Measurements from ENCODE around the gene PCBP3.
A peak's percentile ranks its signal among the peaks of the same experiment; 100 is the strongest.

Gene PCBP3

GRCh38 chr21:45918011-45918410 is 274.5 kb downstream of the PCBP3 start:
- DNase-seq: no peak

- DNase-seq: no peak
Measured at GRCh38 chr21:45918835-45919447, 275.4 kb downstream of the PCBP3 start.

DNA sequence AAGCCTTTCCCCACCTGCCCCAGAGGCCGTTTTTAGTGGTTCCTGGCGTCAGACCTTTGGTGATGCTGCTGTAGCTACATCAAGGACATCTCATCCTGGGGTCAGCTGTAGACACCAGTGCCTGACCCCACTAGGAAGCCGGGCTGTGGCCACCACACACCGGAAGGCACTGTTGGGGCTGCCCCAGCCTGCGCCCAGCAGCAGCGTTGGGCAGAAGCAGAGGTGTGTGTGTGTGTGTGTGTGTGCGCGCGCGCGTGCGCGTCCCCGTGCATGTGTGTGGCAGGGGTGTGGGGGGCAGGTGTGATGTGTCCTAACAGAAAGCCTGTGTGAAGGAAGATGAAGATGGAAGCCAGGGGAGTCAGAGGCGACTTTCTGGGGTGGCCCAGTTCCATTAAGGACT is 276.1 kb downstream of the PCBP3 start:
- DNase-seq: no peak

DNA sequence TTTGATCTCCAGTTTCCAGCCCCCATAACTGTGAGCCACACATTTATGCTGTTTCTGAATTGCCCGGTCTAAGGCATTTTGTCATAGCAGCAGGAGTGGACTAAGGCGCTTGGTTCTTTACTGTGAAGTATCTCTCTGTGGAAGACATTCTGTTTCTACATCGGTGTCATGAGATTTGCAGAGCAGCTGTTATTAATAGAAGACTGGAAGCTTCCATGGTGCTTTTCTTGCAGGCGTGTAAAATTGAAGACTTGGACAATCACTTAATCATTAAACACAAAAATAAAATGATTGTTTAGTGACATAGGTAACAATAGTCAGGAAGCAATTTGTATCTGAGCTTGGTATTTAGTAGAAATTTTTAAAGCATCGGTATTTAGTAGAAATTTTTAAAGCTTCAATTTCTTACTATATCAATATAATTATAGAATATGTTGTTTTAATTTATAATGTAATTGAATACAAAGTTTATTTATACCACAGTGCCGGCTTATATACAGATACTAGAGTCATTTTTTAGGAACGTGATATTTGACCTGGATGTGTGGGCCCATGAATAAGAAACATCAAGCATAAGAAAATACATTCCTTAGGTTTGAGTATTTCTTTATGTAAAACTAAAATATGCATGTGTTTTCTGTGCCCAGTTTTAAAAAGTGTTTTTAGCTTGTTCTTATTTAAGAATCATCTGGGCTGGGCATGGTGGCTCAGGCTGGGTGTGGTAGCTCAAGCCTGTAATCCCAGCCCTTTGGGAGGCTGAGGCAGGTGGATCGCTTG is 277.5 kb downstream of the PCBP3 start:
- no peak for DNase-seq

DNA sequence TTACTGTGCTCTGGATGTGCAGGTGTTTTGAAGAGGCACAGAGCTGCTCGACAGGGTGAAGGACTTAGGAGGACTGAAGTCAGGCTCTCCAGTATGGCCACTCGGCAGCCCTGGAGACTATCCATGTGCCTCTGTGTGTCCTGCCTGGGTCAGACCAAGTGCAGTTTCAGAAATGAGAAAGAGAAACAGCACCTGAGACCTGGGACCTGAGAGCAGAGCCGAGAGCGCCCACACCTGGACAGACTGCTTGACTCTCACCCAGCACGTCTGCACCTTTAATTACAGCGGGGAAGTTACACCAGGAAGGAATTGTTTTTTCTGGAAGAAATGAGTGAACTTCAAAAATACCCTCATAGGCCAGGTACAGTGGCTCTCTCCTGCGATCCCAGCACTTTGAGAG is 278.4 kb downstream of the PCBP3 start:
- no peak for DNase-seq

DNA sequence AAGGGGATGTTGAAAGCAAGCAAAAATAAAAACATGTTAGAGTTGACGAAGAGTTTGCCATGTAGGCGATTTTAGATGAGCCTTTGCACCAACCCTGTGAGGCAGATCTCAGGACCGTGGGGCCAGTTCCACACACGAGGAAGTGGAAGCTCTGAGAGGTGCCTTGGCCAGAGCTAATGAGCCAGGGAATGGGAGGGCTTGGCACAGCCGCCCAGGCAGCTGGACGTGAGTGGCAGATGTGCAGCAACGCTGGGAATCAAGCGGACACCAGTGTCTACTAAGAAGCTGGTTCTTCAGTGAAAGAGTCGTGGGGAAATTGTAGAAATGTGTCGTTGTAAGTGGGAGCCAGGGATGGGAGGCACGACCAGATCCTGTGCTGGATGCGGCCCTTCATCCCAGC is 279.1 kb downstream of the PCBP3 start:
- DNase-seq: no peak

DNA sequence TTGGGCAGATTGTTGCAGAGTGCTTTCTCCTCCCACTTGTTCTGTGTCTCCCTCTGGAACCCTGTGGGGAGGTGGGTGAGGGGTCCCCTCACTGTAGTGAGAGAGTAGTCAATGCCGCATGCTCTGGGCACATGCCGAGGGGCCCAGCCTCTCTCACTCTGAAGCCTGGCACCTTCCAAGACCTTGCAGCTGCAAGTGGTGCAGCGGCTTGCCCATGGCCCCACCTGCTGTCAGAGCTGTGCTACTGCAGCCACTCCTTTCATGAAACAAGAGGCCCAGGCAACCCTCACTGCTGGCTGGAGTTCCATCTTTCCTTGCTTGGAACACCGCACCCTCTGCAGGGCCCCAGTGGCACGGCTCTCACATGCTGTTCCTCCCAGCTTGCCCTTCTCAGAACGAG is 279.6 kb downstream of the PCBP3 start:
- DNase-seq: peak; percentile 52

DNA sequence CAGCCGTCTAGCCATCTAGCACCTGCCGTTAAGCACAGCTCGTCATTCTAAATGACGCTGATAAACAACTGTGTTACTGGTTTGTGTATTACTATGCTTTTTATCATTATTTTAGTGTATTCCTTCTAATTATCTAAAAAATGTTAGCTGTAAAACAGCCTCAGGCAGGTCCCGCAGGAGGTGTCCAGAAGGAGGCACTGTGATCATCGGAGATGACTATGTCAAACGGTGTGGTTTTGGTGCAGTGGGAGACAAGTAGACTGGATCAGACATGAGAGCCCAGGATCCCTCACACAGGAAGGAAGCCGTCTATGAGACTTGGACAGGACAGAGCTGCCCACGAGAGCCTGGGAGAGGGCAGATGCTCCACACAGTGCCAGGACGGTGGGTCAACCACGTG is 282.8 kb downstream of the PCBP3 start:
- DNase-seq: no peak

DNA sequence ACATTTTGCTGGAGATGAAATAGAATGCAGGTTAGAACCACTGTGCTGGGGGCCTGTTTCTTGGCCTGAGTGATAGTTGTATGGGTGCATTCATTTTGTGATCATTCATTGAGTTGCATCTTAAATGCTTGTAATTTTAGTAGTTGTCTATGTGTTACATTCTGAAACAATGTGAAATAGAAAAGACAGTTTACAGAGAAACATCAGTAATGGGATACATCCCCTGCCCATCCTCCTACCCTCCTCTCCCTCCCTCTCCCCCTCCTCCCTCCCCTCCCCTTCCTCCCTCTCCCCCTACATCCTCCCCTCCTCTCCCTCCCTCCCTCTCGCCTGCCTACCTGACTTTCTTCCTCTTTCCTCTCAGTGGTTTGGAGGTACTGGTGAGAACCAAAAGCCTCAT is 283.5 kb downstream of the PCBP3 start:
- DNase-seq: no peak

GRCh38 chr21:45927851-45928850 is 284.6 kb downstream of the PCBP3 start:
- DNase-seq: no peak

GRCh38 chr21:45929449-45929848 is 285.9 kb downstream of the PCBP3 start:
- no peak for DNase-seq

GRCh38 chr21:45930231-45930760 is 286.8 kb downstream of the PCBP3 start:
- no peak for DNase-seq

GRCh38 chr21:45930792-45931191 is 287.3 kb downstream of the PCBP3 start:
- DNase-seq: no peak

DNA sequence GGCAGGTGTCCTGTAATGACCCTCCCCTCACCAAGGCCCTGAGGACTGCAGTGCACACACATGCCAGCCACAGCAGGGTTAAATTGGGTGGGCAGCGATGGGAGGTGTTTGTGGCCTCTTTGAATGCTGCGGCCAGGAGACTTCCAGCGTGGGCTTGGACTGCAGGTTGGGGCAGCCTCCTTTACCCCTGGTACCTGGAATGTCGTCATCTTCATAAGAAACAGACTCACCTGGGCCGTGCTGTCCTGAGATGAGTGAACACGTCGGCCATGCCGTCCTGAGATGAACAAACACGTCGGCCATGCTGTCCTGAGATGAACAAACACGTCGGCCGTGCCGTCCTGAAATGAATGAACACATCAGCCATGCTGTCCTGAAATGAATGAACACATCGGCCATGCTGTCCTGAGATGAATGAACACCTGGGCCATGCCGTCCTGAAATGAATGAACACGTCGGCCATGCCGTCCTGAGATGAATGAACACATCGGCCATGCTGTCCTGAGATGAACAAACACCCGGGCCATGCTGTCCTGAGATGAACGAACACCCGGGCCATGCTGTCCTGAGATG is 288.0 kb downstream of the PCBP3 start:
- DNase-seq: no peak

DNA sequence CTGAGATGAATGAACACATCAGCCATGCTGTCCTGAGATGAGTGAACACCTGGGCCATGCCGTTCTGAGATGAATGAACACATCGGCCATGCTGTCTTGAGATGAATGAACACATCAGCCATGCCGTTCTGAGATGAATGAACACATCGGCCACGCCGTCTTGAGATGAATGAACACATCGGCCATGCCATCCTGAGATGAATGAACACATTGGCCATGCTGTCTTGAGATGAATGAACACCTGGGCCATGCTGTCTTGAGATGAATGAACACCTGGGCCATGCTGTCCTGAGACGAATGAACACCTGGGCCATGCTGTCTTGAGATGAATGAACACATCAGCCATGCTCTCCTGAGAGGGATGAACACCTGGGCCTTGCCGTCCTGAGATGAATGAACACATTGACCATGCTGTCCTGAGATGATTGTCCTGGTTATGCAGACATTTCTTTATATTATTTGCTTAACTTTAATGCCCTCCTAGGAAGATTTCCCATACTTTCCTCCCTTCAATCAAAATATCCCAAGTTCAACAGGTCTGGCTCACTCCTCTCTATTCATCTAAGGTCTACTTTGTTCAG is 289.5 kb downstream of the PCBP3 start:
- no peak for DNase-seq

- no peak for DNase-seq
Measured at GRCh38 chr21:45934085-45934484, 290.6 kb downstream of the PCBP3 start.

DNA sequence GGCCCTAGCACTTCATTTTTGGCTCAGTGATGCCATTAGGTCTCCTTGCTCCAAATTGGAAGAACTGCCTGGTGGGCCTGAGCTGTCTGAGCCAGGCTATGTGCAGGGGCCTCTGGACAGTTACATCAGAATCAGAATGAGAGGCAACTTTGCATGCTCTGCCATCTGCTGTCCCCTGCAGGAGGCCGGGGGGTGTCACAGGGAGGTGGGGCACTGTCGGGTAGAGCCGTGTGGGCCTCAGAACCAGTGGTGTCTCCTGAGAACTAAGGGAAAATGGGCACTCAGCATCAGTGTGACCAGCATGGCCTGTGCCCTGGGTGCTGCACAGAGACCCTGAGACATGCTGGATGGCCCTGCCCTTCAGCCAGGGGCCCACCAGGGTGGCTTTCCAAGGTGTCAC is 291.0 kb downstream of the PCBP3 start:
- no peak for DNase-seq

- no peak for DNase-seq
Measured at GRCh38 chr21:45935628-45936027, 292.1 kb downstream of the PCBP3 start.

- no peak for DNase-seq
Measured at GRCh38 chr21:45937721-45938452, 294.4 kb downstream of the PCBP3 start.

DNA sequence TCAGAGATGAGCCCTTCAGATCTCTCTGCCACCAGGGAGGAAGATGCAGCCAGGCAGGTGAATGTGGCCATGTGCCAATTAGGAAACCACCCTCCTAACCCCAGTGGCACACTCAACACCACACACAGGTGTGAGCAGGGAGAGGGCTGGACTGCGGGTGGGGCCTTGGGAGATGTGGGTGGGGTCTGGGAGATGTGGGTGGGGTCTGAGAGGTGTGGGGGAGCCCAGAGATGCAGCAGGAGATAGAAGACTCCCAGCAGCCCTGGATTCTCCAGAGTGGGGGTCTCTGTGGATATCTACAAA is 294.9 kb downstream of the PCBP3 start:
- DNase-seq: no peak

- no peak for DNase-seq
Measured at GRCh38 chr21:45938811-45939520, 295.4 kb downstream of the PCBP3 start.

Measured in CD4-positive, alpha-beta T cell treated with Interleukin-4 for 4 hours (primary cell).